Stimulated activated effector memory CD8-positive, alpha-beta T cell treated with anti-CD3 and anti-CD28 coated beads, Interleukin-12 subunit alpha, Interleukin-12 subunit beta, amount 100 ng/mL, for 72 hours (primary cell): ENCODE data around the gene HRK.
"Not testable (repeated sequence)": the region's sequence is repeated elsewhere in the genome, so short reads cannot be mapped to it uniquely, and the experiment has no call there.

Experiments
- ATAC-seq: fragments of 150-1000 bp; cut with Tn5 transposase; 2 replicates; pipeline ENCODE4 v1.10.0; 2021
- DNase-seq, 2 donors: peaks; one replicate each; pipeline ENCODE4 v3.0.0; 2021 to 2022; ENCODE audit warnings: low spot score in 2 of 2
- H3K27ac Mint-ChIP-seq: one replicate; pipeline ENCODE4 v1.8.0; 2022; ENCODE audit warnings: mild to moderate bottlenecking, mixed read lengths
- H3K36me3 Mint-ChIP-seq: one replicate; pipeline ENCODE4 v1.8.0; 2022; ENCODE audit warnings: mild to moderate bottlenecking, mixed read lengths
- H3K4me1 Mint-ChIP-seq: one replicate; pipeline ENCODE4 v1.8.0; 2022; ENCODE audit warnings: mixed read lengths
- H3K4me3 Mint-ChIP-seq: one replicate; pipeline ENCODE4 v1.8.0; 2022; ENCODE audit warnings: mild to moderate bottlenecking, mixed read lengths
- H3K9me3 Mint-ChIP-seq: one replicate; pipeline ENCODE4 v1.8.0; 2022; ENCODE audit warnings: mixed read lengths

The HRK gene

DNA sequence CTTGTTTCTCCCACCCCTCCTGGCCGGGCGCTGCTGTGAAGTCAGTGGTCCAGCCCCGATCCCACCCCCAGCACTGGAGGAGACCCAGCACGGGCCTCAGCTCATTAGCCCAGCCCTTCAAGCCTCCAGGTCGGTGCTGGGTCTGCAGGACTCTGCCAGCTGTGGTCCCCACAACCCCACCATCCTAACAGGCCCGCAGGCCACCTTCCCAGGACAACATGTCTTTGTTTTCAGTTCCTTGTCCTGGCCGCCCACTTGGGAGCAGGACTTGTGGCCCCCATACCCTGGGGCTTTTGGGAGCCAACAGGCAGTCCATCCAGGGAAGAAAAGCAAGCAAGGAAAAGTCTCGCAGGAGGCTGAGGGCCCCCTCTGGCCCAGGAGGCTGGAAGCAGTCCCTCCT is 60.0 kb downstream of the HRK start:
- no peak for DNase-seq
- Mint-ChIP-seq H3K9me3 (no peaks in the 10 kb centered on the region), H3K4me1 (peaks cover 30% of the 10 kb centered on the region), H3K27ac (peak overlapping the region; percentile 95), H3K4me3 (peak overlapping the region; percentile 84), H3K36me3 (peaks cover 12% of the 10 kb centered on the region)
- no peak for ATAC-seq

DNA sequence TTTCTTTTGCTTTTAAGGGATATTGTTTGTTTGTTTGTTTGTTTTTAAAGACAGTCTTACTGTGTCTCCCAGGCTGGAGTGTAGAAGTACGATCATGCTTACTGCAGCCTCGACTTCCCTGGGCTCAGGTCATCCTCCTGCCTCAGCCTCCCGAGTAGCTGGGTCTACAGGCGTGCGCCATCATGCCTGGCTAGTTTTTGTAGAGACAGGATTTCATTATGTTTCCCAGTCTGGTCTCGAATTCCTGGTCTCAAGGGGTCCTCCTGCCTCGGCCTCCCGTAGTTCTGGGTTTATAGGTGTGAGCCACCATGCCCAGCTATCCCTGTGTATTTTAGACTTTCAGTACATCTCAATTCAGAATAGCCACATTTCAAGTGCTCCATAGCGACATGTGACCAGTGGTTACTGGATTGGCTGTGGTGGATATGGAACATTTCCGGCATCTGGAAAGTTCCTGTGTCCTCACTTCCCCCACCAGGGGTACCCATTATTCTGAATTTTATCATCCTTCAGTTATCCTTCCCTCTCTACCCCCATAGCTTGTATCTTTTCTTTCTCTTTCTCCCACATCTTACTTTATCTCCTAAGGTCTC is 61.1 kb downstream of the HRK start:
- no peak for ATAC-seq
- Mint-ChIP-seq H3K4me3 (peak overlapping the region; percentile 84), H3K4me1 (peaks cover 30% of the 10 kb centered on the region), H3K36me3 (peaks cover 12% of the 10 kb centered on the region), H3K9me3 (no peaks in the 10 kb centered on the region), H3K27ac (peak overlapping the region; percentile 95)
- DNase-seq: no peak

DNA sequence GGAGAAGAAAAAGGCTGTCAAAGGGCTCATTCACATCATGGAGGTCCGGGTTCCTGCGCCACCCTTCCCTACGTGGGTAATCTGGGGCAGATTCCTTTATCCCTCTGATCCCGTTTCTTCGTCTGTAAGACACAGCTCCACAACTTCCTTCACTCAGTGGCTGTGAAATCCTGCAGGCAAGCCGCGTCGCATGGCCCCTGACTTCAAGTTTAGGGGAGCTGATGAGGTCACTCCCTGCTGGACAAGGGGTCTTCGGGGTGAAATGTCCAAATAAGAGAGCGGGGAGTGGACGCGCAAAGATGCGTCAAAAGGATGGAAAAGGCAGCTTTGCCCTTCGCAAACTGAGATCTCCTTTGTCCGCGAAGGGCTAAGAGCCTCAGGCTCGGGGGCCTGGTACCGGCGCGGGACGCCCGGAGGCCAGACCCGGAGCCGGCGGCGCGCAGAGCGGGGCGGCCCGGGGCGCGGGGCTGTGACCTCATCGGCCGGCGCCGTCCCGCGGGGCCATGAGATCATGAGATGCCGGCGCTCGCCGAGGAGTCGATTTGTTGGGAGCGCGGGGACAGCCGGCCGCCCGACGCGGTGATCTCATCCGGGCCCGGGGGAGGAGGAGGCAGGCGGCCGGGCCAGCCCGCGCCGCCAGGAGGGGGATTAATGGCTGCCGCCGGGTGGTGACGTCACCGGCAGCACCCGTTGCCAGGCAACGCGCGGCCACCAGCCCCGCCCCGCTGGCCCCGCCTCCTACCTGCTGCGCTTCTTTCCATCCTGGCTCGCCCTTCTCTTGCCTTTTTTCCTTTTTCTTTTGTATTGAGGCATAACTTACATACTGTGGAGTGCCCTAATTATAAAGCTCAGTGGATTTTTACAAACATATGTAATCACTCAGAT is 62.1 kb downstream of the HRK start:
- DNase-seq: peak; percentile 84 to 90
- Mint-ChIP-seq H3K9me3 (no peaks in the 10 kb centered on the region), H3K27ac (peak overlapping the region; percentile 95), H3K36me3 (peaks cover 12% of the 10 kb centered on the region), H3K4me1 (peaks cover 30% of the 10 kb centered on the region), H3K4me3 (peak overlapping the region; percentile 84)
- peak; percentile 95 for ATAC-seq

DNA sequence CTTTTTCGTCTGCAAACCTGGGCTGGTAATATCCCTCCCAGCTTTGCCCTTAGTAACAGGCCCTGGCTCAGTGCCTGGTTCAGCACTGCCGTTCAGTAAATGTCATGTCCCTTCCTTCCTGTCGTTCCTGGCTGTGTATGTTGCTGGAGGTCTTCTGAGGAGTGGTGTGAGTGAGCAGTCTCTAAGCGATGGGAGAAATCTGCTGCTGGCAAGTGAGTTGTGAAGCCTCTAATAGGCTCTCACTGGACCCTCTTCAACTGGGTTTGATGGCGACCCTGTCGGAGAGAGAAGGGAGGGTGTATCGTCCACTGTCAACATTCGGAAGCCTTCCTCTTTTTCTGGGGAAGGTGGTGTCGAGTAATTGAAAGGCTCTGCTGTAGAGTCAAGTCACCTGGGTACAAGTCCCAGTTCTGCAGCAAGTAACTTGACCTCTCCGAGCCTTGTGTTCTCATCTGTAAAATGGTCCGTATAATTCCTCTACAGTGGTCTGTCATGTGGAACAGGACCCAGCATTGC is 62.8 kb downstream of the HRK start:
- Mint-ChIP-seq H3K4me1 (peaks cover 30% of the 10 kb centered on the region), H3K4me3 (peak overlapping the region; percentile 84), H3K9me3 (no peaks in the 10 kb centered on the region), H3K27ac (peak overlapping the region; percentile 95), H3K36me3 (peaks cover 12% of the 10 kb centered on the region)
- peak in 1 of 2 donors; percentile 52 for DNase-seq
- no peak for ATAC-seq

DNA sequence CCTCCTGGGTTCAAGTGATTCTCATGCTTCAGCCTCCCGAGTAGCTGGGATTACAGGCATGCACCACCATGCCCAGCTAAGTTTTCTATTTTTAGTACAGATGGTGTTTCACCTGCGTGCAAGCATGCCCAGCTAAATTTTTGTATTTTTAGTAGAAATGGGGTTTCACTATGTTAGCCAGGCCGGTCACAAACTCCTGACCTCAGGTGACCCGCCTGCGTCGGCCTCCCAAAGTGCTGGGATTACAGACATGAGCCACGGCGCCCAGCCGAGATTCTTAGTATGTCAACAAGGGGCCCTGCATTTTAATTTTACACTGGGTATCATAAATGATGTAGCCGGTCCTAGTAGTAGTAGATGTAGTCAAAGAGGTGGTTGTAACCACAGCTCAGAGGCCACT is 66.5 kb downstream of the HRK start:
- not testable (repeated sequence) for H3K4me3 Mint-ChIP-seq, ATAC-seq, H3K27ac Mint-ChIP-seq, DNase-seq, H3K9me3 Mint-ChIP-seq, H3K36me3 Mint-ChIP-seq
- H3K4me1 Mint-ChIP-seq: peaks cover 19% of the 10 kb centered on the region

DNA sequence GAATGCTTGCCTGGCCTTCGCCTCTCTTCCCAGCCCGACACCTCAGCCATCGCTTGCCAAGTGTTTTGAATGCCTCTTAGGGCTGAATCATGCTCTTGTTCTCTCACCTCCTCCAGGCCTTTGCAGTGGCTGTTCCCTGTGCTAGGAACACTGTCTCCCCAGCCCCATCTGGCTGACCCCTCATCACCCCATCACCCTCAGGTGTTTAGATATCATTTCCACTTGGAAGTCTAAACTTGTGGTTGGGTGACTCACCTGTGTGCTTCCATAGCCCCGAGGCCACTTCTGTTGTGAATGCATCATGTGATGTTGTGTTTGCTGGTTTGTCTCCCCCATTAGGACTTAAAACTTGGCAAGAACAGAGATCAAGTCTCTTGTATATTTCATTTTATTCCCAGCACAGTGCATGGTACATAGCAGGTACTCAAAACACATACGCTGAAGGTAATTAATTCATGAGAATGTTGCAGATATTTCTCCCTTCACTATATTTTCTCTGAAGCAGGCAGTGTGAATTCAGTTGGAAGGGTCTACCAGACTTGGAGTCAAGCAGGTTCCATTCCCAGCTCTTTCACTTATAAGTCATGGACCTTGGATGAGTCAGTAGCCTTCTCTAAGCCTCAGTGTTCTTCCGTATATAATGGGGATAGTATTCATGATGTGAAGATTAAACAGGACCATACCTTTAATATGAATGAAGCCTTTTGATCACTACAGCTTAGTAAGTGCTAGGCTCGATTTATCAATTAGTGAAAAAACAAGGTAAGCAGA is 67.8 kb downstream of the HRK start:
- no peaks in the 10 kb centered on the region for H3K36me3 Mint-ChIP-seq
- H3K4me3 Mint-ChIP-seq: no peak overlapping the region
- ATAC-seq (no peak), DNase-seq (no peak)
- no peaks in the 10 kb centered on the region for H3K9me3 Mint-ChIP-seq
- H3K4me1 Mint-ChIP-seq: peaks cover 10% of the 10 kb centered on the region
- H3K27ac Mint-ChIP-seq: no peak overlapping the region

DNA sequence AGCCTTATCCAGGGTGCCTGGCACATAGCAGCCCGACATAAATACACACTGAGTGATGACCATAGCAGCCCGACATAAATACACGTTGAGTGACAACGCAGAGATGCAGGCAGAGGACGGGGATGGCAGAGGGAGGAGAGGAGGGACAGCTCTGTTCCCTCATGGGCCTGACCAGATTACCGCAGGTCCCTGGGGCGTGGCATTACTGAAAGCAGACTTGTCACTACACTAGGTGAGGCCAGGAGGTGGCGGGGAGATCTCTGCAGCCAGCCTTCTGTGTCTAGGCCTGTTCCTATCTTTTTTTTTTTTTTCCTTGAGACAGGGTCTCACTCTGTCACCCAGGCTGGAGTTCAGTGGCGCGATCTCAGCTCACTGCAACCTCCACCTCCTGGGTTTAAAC is 69.0 kb downstream of the HRK start:
- DNase-seq: no peak
- H3K27ac Mint-ChIP-seq: no peak overlapping the region
- no peaks in the 10 kb centered on the region for H3K36me3 Mint-ChIP-seq
- no peak for ATAC-seq
- no peaks in the 10 kb centered on the region for H3K9me3 Mint-ChIP-seq
- no peak overlapping the region for H3K4me3 Mint-ChIP-seq
- H3K4me1 Mint-ChIP-seq: no peaks in the 10 kb centered on the region

DNA sequence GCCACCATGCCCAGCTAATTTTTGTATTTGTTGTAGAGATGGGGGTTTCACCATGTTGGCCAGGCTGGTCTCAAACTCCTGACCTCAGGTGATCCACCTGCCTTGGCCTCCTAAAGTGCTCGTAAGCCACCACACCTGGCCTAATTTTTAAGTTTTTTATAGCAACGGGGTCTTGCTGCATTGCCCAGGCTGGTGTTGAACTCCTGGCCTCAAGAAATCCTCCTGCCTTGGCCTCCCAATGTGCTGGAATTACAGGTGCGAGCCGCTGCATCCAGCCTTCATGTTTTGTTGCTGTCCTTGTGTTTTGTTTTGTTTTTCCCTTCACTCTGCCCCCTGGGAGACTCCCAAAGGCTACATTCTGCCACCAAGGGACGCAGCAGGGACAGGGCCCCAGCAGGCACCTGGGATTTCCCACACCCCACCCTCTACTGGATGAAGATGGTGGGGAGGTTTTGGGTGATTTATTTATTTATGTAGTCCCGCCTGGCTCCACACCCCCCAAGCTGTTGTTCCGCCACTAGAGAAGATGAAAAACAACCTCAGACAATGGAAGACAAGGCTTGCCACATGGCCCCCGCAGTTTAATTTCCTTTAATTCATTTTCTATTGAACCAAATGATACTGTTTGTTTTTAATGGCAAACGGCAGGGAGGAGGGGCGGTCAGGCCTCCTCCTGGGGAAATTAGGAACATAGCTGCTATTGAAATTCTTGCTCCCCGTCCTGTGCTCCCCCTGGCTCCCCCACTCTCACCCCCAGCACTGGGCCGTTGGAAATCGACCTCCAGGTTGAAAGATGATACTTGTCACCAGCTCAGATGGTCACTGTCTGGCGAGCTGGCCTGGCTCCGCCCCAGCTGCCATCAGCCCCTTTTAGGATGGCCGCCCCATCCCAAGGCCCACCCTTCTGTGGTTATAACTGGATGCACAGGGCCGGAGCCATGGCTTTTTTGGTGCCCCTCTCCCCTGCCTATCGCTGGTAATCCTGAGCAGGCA is 72.8 kb downstream of the HRK start:
- ATAC-seq (no peak), DNase-seq (no peak)
- Mint-ChIP-seq H3K9me3 (no peaks in the 10 kb centered on the region), H3K4me1 (no peaks in the 10 kb centered on the region), H3K27ac (no peak overlapping the region), H3K36me3 (no peaks in the 10 kb centered on the region), H3K4me3 (no peak overlapping the region)

DNA sequence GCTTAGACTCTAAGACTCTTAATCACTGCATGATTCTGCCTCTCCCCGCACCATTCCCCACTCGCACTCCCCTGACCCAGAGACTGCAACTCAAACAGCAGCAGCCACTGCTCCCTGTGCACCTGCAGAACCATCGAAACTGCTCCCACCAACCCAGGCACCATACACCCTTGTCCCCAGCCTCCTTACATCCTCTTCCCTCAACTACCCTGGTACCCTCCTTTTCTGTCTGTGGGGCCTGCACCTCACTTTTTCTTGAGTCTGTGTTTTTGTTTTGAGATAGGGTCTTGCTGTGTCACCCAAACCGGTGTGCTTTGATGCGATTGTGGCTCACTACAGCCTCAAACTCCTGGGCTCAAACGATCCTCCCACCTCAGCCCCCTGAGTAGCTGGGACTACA is 73.7 kb downstream of the HRK start:
- no peaks in the 10 kb centered on the region for H3K4me1 Mint-ChIP-seq
- no peaks in the 10 kb centered on the region for H3K9me3 Mint-ChIP-seq
- H3K4me3 Mint-ChIP-seq: no peak overlapping the region
- DNase-seq (no peak), ATAC-seq (no peak)
- H3K36me3 Mint-ChIP-seq: no peaks in the 10 kb centered on the region
- no peak overlapping the region for H3K27ac Mint-ChIP-seq

DNA sequence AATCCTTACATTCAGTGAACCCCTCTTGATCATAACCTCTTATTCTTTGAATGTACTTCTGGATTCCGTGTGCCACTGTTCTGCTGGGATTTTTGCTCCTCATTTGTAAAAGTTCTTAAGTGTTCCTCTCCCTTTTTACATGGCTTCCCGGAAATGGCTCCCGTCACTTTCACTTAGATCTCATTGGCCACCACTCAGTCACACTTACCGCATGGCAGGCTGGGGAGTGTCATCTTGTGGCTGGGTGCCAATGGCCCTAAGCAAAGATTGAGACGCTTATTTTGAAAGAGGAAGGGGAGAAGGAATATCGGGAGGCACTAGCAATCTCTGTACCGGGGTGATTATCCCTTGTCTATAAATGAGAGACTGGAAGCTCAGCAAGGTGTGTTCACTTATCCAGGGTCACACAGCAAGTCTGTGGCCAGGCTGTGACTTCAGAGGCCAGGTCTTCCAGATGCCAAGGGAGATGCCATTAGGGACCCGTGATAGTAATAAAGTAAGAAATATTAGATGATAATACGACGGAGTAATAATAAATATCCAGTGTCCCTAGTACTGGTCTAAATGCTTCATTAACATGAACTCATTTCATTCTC is 74.3 kb downstream of the HRK start:
- Mint-ChIP-seq H3K4me1 (no peaks in the 10 kb centered on the region), H3K27ac (no peak overlapping the region), H3K36me3 (no peaks in the 10 kb centered on the region), H3K4me3 (no peak overlapping the region), H3K9me3 (no peaks in the 10 kb centered on the region)
- ATAC-seq (no peak), DNase-seq (no peak)
